Activated T-helper 1 cell treated with Interleukin-2 at 50 U/mL for 16 hours (primary cell): ENCODE results near the gene CTNNA3.

ENCODE experiments used
- DNase-seq: peaks from one replicate; pipeline ENCODE4 v3.0.0-alpha.2; 2020; ENCODE audit warnings: low read depth

CTNNA3 gene

GRCh38 chr10:66085906-66086305, 1610.1 kb downstream of the CTNNA3 start:
- DNase-seq = no peak

DNA sequence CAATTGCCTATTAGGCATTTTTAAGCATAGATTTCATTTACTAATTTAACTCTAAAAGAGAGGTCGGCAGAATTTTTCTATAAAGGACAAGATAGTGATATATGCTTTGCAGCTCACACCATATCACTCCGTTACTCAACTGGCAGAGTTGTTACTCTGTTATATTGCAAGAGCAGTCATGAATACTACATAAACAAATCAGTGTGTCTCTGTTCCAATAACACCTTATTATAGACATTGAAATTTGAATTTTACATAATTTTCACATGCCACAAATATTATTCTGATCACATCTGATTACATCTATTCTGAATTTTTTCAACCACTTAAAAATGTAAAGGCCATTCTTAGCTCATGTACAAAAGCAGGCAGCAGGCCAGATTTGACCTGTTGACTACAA, 1624.1 kb downstream of the CTNNA3 start:
- DNase-seq = no peak

DNA sequence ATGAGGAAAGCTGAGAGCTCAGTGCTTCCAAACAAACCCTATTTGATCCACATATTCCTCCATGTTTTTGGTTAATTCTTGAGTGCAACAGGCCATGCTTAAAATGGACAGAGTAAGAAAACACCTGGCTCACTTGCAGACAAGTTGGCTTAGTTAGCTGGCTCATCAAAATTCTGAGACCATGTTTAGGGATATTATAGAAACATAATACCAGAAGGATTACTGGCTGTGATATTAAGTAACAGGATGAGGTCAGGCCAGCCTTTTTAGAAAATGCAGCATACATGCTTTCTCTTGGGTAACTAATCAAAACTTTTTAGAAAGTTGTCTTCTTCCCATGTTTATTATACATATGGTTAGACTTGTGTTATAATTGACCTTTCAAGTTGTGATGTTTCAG, 1637.4 kb downstream of the CTNNA3 start:
- no peak for DNase-seq

GRCh38 chr10:66049335-66049734, 1646.7 kb downstream of the CTNNA3 start:
- DNase-seq = no peak

GRCh38 chr10:66045859-66046258, 1650.1 kb downstream of the CTNNA3 start:
- no peak for DNase-seq

DNA sequence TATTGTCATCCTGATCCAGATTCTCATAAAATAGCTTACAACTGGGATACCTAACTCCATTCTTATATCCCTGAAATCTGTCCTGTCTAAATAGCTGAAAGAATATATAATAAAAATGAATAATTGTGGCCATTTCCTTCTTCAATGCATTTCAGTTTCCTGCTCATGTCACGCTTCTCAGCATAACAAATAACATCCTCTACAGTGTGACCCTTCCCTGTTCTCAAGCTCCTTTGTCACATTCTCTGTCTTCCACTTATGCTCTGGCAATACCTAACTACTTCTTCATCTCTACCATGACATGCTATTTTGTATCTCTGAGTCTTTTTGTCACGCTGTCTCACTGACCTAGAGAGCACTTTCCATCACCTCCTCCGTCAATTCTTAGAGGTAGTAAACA, 1654.2 kb downstream of the CTNNA3 start:
- DNase-seq = no peak

- DNase-seq = no peak
Measured at GRCh38 chr10:66038623-66039022, 1657.4 kb downstream of the CTNNA3 start.

DNA sequence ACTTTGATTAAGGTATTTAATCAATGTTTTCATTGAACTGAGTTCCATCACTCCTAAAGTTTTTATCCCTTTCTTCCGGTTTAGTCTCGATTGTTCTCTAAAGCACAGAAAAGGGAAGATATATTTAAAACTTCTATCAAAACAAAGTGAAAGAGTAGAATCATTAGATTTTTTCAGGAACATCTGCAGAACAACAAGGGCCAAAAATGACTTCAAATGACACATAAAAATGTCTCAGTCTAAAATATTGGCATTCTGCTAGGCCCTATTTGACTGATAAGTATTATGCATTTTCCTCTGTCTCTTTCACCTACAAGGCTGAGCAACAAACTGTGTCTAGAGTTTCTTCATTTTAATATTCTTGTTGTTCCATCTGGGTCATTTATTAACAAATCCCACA, 1669.7 kb downstream of the CTNNA3 start:
- DNase-seq = no peak

DNA sequence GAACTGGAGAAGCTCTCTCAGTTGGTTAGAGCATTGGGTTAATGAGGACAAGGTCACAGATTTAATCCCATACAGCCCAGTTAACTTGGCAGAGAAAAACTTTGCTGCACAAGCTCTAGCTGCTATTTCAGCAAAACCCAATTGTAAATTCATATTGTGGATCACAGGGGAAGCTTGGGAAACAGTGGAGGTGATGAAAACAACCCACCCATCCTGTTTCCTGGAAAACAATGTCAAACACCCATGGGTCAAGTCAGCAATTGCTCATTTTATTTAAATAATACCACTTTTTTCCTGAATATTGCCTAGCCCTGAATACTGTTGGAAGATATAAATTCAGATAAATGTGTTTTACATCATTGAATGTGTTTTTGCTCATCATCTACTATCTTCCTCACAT, 1670.8 kb downstream of the CTNNA3 start:
- DNase-seq = no peak

DNA sequence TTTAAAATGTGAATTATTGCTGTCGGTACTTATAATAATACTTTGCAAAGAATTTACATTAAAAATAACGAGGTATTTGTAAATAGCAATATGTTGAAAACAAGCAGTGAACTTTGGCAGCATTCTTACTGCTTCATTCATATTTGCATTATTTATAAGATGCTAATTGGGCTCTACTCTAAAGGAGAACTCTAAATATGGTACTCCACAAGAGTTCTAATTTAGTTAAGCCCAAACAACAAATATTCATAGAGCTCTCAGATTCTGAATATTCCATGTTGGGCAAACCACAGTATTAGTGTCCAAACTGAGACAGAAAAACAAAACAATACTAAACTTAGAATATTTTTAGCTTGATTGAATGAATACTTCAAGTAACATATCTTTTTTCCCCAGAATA, 1674.6 kb downstream of the CTNNA3 start:
- DNase-seq = no peak

DNA sequence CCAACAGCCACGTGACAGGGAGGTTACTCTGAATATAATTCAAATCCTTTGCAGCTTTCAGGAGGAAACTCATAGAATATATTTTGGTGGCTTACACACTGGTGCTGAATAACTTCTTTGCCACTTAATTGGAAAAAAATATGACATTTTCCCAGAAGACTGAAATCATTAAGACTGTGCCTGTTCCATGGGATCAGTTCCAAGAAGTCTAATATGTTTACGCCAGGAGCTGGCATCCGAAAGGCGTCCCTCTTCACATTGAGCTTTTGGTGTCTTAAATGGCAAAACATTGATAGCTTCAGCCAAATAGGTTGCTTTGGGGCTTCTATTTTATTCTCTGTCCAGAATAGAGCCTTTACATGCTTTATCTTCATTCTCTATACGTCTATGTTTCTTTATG, 1687.8 kb downstream of the CTNNA3 start:
- no peak for DNase-seq

DNA sequence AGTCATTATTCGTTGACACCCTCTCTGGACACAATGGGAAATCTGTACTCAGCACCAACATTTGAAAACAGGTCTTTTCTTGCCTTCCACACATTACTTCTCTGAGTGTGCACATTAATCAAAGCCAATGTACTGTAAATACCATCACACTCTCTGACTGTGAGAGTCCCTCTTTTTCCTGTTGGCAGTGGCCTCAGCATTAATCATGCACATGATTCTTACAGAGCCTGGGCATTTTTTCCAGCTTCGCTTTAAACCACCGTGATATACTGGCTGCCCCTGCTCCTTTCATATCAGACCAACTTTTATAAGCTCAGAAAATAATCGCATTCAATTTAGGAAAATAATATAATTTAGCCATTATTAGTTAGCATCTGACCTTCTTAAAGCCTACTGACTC, 1689.6 kb downstream of the CTNNA3 start:
- no peak for DNase-seq

- no peak for DNase-seq
Measured at GRCh38 chr10:65993451-65993850, 1702.5 kb downstream of the CTNNA3 start.

DNA sequence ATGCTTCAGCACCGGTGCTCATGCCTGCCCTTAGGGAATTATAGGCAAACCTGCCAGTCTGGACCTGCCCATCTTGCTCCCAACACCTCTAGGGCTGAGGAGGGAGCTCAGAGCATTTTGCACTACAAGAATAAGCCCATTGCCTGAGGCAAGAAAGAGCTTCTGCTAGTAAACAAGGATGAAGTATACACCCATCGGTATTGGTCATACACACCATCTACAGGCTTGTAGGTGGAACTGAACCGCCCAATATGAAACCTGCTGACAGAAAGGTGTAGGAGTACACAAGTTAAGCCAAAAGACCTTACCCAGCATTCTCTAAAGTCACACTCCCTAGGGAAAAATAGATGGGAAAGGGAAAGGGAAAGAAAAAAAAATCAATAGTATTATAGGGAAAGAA, 1727.1 kb downstream of the CTNNA3 start:
- no peak for DNase-seq

- no peak for DNase-seq
Measured at GRCh38 chr10:65968437-65968836, 1727.6 kb downstream of the CTNNA3 start.

- no peak for DNase-seq
Measured at GRCh38 chr10:65964205-65964604, 1731.8 kb downstream of the CTNNA3 start.

- DNase-seq = no peak
Measured at GRCh38 chr10:65952086-65952485, 1743.9 kb downstream of the CTNNA3 start.

DNA sequence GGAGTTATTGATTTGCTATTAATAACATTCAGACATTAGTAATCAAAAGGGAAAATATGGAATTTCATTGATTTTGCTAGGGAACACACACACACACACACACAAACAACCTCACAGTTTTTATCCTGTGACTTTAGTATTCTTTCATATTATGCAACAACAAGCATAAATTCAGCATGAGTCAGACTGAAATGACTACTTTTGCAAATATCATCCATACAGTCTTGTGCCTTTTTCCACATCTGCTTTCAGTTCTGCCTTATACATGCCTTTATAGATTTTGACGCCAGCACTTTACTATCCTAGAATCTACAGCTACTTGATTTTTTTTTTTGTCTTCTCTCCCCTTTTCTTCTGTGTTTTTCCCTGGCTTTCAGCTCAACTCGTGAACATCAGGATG, 1745.9 kb downstream of the CTNNA3 start:
- no peak for DNase-seq

- DNase-seq = no peak
Measured at GRCh38 chr10:65949526-65949925, 1746.5 kb downstream of the CTNNA3 start.

DNA sequence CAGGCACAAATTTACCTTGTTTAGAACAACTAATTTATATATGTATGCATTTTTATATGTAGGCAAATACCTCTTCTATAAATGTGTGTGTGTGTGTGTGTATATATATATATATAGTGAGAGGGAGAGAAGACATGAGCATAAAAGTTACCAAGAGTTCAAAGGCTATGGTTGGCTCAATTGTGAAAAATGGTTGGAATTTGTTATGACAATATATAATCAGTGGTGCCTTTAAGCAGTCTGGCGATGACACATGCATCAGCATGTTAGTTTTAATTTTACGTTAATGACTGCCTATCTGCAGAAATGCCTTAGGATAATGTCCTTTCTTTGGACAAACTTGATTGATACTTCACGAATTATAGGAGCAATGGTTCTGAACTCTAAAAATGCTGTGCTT, 1750.9 kb downstream of the CTNNA3 start:
- no peak for DNase-seq

GRCh38 chr10:65943451-65943850, 1752.5 kb downstream of the CTNNA3 start:
- no peak for DNase-seq

DNA sequence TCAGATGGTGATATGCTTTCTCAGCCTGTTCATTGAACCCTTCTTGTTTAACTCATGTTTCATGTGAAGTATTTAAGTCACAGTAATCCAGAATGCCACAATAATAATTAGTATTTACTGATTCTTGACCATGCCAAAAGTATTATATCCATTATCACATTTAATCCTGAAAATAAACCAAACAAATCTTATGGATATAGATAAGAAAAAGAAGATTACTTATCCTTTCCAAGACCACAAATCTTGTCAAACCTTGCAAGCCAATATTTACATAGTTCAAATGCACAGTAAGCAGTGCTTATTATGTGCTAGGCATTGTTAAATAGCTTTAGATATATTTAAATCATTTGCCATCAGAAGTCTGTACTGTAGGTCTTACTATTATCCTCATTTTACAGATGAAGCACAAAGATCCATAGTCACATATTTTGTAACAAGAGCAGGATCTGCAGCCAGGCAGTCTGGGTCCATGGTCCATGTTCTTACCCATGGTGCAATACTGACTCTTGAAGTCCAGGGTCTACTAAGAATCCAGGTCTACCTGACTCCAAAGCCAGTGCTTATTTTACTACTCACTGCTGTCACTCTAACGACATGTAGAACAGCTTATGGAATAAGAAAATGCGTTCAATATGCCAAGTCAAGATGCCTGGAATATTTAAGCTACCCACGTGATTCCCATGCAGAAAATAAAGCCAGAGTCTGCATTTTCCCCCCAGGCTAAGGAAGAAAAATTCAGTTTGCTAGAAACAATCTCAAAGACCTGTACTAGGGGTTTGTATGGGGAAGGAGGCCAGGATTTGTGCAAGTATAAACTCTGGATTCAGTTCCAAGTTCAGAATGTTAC, 1755.0 kb downstream of the CTNNA3 start:
- no peak for DNase-seq

DNA sequence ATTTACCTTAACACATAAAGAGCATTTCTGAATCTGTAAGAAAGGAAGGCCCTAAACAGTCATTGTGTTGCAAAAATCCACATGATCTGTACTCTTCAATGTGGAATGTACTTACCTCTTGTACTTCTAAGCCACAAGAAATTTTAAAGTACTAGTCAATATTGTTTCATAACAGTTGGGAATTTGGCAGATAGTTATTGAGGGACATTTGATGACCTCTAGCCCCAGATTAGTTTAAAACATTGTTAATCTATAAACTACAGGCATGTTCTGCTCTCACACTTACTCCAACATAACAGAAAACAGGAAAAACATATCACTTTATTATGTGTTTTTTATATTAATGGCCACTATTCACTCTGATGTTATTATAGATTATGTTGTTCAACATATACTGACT, 1755.9 kb downstream of the CTNNA3 start:
- no peak for DNase-seq
